ENCODE measurements around the gene AQP1.

The AQP1 gene

DNA sequence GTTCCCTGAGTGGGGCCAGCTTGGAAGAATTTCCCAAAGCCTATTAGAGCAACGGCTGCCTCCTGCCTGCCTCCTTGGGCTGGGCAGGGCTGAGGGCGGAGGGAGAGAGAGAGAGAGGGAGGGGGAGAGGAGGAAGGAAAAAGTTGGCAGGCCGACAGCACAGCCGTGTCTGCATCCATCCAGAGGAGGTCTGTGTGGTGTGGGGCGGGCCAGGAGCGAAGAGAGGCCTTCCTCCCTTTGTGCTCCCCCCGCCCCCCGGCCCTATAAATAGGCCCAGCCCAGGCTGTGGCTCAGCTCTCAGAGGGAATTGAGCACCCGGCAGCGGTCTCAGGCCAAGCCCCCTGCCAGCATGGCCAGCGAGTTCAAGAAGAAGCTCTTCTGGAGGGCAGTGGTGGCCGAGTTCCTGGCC, at the start of gene AQP1:
Gene AQP1, plus strand, starts transcription at position 293 of the 409 bp plus-strand sequence. Its CDS starts 57 bp downstream, at position 350.
- TF ChIP-seq, protein P1, sequence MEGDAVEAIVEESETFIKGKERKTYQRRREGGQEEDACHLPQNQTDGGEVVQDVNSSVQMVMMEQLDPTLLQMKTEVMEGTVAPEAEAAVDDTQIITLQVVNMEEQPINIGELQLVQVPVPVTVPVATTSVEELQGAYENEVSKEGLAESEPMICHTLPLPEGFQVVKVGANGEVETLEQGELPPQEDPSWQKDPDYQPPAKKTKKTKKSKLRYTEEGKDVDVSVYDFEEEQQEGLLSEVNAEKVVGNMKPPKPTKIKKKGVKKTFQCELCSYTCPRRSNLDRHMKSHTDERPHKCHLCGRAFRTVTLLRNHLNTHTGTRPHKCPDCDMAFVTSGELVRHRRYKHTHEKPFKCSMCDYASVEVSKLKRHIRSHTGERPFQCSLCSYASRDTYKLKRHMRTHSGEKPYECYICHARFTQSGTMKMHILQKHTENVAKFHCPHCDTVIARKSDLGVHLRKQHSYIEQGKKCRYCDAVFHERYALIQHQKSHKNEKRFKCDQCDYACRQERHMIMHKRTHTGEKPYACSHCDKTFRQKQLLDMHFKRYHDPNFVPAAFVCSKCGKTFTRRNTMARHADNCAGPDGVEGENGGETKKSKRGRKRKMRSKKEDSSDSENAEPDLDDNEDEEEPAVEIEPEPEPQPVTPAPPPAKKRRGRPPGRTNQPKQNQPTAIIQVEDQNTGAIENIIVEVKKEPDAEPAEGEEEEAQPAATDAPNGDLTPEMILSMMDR (IDR thresholded peaks at IDR 0.05; ENCODE audit: low read depth, low read length) = no peak
- peak in 1 of 2 donors; percentile 87 for DNase-seq (ENCODE audit: low read depth in 2 of 2)
- H3K4me3 ChIP-seq (replicated peaks in 1 of 2; ENCODE audit: low read depth in 2 of 2, low read length in 2 of 2) = peak within 1 kb of the TSS in 1 of 2 donors; percentile 31

GRCh38 chr7:30862995-30863705, 48.5 kb upstream of the AQP1 start:
- no peak overlapping the region for H3K4me3 ChIP-seq (replicated peaks in 1 of 2; ENCODE audit: low read depth in 2 of 2, low read length in 2 of 2)
- TF ChIP-seq, protein P1 (IDR thresholded peaks at IDR 0.05; ENCODE audit: low read depth, low read length) = no peak
- DNase-seq (ENCODE audit: low read depth in 2 of 2) = peak in 1 of 2 donors; percentile 2

DNA sequence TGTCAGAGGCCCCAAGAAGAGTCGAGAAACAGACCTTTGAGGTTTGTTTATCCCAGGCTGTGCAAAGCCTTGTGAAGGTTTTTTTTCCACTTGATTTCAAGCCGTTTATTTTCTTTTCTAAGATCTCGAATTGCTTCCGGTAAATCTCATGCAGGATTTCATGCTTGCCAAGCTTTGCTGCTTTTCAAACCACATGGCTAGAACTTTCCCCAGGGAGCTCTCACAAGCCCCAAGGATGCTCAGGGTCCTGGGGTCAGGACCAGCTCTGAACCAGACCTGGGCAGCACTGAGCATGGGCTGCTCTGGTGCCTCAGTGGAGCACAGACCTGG, 48.0 kb upstream of the AQP1 start:
- peak; percentile 28 to 60 for DNase-seq (ENCODE audit: low read depth in 2 of 2)
- H3K4me3 ChIP-seq (replicated peaks in 1 of 2; ENCODE audit: low read depth in 2 of 2, low read length in 2 of 2) = no peak overlapping the region
- TF ChIP-seq, protein P1 (IDR thresholded peaks at IDR 0.05; ENCODE audit: low read depth, low read length) = no peak

DNA sequence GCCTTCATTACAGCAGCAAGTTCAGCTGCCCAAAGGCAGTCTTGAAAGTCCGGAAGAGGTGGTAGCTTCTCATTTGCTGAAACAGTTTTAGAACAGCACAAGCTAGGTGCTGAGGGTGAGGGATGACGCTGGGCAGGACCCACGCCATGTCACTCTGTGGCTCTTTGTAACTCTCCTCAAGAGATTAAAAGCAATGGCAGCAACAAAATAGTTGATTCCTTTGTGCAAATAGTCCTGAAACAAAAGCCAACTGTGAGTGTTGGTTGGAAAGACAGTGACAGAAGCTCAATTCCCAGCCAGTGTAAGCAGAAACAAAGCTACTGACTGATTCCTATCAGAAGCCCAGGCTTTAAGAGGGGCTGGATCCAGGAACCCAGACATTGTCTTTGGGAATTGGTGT, 47.6 kb upstream of the AQP1 start:
- TF ChIP-seq, protein P1 (IDR thresholded peaks at IDR 0.05; ENCODE audit: low read depth, low read length) = no peak
- H3K4me3 ChIP-seq (replicated peaks in 1 of 2; ENCODE audit: low read depth in 2 of 2, low read length in 2 of 2) = no peak overlapping the region
- DNase-seq (ENCODE audit: low read depth in 2 of 2) = no peak

DNA sequence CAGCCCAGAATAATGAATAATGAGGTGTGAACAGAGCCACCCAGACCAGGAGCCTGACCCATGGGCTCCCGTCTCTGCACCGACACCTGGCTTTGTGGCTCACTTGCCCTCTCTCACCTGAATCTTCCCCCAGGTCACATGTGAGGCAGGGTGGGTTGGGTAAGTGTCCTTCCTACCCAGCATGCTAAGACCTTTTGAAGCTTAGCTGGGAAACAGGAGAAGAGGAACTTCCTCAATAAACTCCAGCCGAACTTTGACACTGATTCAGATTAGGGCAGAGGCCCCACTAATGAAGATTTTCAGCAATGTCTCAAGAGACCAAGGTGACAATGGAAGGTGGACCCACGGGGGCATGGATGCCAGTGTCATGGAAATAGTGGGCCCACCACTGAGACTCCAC, 46.6 kb upstream of the AQP1 start:
- no peak overlapping the region for H3K4me3 ChIP-seq (replicated peaks in 1 of 2; ENCODE audit: low read depth in 2 of 2, low read length in 2 of 2)
- TF ChIP-seq, protein P1 (IDR thresholded peaks at IDR 0.05; ENCODE audit: low read depth, low read length) = no peak
- no peak for DNase-seq (ENCODE audit: low read depth in 2 of 2)

- TF ChIP-seq, protein P1 (IDR thresholded peaks at IDR 0.05; ENCODE audit: low read depth, low read length) = no peak
- no peak overlapping the region for H3K4me3 ChIP-seq (replicated peaks in 1 of 2; ENCODE audit: low read depth in 2 of 2, low read length in 2 of 2)
- no peak for DNase-seq (ENCODE audit: low read depth in 2 of 2)
These were observed 45.8 kb upstream of the AQP1 start for GRCh38 chr7:30865821-30866220.

DNA sequence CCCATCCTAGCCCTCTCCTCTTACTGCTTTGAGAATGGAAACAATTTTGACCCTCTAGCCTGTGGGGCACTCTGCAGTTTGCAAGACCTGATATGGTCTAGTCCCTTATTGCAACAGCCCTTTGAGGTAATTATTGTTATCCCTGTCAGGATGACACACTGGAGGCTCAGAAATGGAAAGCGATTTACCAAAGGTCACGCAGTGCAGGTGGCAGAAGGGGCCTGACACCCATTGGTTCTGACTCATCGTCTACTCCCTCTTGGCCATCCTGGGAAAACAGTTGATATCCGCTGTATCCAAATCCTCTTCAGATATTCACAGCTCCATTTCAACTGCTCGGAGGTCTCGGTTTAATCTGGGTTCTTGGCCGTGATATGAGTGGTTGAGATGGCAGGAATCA, 44.7 kb upstream of the AQP1 start:
- DNase-seq (ENCODE audit: low read depth in 2 of 2) = no peak
- TF ChIP-seq, protein P1 (IDR thresholded peaks at IDR 0.05; ENCODE audit: low read depth, low read length) = no peak
- no peak overlapping the region for H3K4me3 ChIP-seq (replicated peaks in 1 of 2; ENCODE audit: low read depth in 2 of 2, low read length in 2 of 2)

Data from cardiac fibroblast (primary cell).